Stimulated activated CD4-positive, alpha-beta T cell treated with anti-CD3 and anti-CD28 coated beads, Interleukin-15, amount 100 ng/mL, for 1 hour (primary cell): ENCODE measurements around the gene MTR.

ENCODE experiments used
- DNase-seq, 2 donors: peaks; one replicate each; pipeline ENCODE4 v3.0.0-alpha.2; 2020; ENCODE audit warnings: low read depth in 1 of 2, low spot score in 1 of 2

MTR gene

DNA sequence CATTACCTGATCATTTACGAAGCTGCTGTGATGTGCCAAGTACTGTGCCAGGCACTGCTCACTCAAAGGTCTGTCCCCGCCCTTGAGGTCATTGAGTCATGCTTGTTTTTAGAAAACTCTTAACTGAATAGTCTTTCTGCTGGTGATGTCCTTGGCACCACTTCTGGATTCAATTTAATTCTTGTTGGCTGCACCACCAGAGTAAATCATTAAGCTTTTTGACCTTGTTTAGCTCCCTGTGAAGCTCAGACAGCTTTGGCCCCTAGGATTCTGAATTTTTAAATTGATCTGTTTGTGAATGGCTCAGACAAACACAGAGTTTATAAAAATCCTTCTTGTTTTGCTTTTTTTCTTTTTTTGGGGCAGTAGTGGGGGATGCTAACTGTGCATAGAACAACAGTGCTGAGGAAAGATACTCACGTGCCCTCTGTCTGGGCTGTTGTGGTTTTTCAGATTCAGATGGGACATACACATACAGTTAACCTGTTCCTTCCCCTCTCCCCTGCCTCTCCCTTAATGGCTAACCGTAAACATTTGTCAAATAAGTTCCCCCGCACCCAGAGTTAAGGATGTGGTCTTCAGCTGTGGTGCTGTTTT lies 67.6 kb downstream of the MTR start:
- no peak for DNase-seq

GRCh38 chr1:236864211-236864610 lies 69.1 kb downstream of the MTR start:
- no peak for DNase-seq

- DNase-seq: no peak
Measured at GRCh38 chr1:236864996-236865817, 70.1 kb downstream of the MTR start.

- DNase-seq: no peak
Measured at GRCh38 chr1:236865818-236866155, 70.7 kb downstream of the MTR start.

GRCh38 chr1:236868625-236869467 lies 73.8 kb downstream of the MTR start:
- DNase-seq: peak in 1 of 2 donors; percentile 4

DNA sequence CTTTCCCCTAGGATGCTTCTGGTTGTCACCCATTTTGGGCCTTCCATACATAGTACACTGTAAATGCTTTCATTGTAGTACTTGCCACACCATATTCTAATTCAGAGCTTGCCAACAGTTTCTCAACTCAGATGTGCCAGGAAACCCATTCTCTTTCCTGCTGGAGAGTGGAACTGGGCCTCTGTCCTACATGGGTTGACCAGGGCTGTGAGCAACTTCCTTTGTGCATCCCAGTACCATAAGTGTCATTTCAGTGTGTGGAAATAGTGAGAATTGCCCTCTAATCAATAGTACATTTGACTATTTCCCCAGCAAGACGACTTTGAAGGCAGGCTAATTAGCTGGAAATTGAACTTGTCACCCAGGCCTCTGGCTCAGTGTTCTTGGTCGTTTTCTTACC lies 74.8 kb downstream of the MTR start:
- DNase-seq: no peak

DNA sequence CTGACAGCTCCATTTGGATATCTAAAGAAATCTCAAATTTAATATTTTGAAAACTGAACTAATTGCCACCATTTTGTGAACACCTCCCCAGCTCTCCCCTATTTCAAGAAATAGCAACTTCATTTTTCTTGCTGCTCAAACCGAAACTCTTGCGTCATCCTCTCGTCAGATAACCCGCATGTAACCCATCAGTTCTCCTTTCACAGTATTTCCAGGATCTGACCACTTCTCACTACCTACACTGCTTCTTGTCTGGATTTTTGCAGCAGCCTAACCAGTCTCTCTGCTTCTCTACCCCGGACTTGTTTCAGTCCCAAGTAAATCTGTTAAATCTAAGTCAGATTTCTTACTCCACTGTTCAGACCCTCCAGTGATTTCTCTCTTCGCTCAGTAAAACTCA lies 75.6 kb downstream of the MTR start:
- no peak for DNase-seq

DNA sequence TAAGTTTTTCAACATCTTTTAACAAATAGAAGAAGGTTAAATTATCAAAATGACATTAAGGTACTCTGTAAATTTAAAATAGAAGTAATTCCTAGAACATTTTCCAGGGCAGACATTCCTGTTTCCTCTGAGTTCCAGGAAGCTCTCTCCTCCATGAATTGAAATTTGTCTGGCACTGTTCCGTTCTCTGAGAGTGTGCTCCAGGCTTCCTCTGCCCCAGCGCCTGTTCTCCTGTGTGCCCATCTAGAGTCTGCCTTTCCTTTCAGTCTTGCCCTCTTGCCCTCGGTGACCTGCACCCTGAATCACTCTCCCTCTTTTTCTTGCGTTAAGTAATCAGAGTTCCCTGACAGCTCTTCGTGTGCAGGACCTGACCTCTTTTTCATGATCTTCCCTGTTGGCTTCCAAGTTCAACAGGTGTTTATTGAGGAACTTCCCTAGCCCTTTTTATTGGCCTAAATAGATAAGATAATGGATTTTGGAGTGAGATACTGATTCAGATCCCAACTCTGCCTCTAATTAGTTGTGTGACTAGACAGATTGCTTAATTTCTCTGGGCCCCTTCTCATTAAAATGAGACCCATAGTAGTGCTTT lies 77.1 kb downstream of the MTR start:
- DNase-seq: no peak

- no peak for DNase-seq
Measured at GRCh38 chr1:236875975-236876374, 80.9 kb downstream of the MTR start.

GRCh38 chr1:236877661-236878060 lies 82.6 kb downstream of the MTR start:
- DNase-seq: no peak

DNA sequence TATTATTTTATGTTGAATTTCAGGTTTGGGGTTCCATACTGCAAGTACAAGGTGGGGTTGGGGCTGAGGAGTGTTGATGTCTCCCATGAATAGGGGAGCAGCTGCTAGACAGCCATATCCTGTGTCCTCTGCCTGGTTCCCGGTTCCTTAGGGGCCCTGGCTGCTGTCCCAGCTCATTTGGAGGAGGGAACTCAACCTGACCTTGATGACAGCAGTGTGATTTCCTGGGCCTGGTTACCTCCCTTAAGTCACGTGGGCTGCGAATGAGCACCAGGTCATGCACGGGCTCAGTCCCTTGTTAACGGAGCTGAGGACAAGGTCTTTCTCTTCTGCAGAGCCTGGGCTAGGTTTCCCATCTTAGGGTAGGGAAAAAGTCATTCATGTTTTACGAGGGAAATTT lies 85.1 kb downstream of the MTR start:
- DNase-seq: no peak

DNA sequence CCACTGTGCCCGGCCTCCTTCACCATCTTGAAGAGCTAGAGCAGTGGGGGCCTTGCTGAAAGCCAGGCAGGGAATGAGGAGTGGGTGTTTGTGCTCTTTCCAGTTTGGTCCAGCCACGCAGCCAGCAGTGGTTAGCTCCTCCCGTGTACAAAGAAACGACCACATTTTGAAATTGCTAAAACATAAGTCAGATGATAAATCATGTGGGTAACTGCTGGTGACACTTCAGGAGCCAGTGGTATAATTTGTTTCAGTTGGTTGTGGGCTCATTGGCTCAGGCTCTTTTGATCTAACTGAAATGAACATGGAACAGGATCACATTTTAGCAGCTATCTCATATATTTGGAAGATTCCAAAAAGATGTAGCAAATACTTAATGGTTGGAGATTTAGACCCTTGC lies 87.6 kb downstream of the MTR start:
- DNase-seq: no peak

DNA sequence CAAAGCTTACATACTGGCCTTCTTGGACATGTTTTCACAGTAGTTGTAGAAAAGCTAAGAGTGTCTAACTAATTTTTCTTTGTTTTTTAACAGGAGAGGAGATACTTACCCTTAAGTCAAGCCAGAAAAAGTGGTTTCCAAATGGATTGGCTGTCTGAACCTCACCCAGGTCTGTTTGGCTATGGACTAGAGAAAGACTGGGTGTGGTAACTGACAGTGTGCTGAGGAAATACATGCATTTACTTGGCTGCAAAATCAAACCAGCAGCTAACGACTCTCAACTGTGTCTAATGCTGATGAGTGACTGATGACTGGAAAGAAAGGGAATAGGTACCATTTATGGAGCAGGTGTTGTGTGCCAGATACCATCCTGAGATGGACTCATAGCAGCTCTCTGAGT lies 91.1 kb downstream of the MTR start:
- DNase-seq: no peak

DNA sequence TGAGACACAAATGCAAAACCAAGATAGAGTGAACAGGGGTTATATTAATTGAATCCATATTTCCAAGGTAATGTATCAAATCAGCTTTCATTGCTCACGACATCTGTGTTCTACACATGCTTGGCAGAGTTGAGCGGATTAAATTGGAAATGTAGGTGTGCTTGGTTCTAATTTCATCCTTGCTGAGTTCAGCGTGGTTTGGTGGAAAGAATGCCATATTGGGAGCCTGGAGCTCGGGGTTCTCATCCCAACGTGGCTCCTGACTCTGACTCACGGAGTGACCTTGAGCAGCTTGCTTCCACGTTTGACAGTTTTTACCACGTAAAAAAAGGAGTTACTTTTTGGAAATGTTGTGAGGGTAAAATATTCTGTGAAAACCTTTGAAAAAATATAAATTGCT lies 92.0 kb downstream of the MTR start:
- no peak for DNase-seq

DNA sequence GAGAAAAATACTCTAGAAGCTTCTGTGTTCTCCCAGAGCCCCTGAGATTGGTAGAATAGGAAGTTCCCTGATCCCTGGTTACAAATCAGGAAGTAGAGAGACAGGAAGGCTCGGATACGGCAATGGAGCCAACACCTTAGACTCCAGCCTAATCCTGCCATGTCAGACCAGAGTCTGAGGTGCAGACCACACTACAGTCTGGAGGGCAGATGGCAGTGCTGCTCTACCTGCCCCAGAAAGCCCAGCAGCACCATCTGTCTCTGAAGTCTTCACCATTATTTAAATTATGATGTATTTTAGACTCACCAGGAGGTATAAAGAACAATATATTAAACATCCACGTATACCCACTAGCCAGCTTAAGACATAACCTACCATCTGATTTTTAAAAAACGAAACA lies 93.0 kb downstream of the MTR start:
- no peak for DNase-seq

- no peak for DNase-seq
Measured at GRCh38 chr1:236888903-236889302, 93.8 kb downstream of the MTR start.

- no peak for DNase-seq
Measured at GRCh38 chr1:236890152-236891056, 95.3 kb downstream of the MTR start.

DNA sequence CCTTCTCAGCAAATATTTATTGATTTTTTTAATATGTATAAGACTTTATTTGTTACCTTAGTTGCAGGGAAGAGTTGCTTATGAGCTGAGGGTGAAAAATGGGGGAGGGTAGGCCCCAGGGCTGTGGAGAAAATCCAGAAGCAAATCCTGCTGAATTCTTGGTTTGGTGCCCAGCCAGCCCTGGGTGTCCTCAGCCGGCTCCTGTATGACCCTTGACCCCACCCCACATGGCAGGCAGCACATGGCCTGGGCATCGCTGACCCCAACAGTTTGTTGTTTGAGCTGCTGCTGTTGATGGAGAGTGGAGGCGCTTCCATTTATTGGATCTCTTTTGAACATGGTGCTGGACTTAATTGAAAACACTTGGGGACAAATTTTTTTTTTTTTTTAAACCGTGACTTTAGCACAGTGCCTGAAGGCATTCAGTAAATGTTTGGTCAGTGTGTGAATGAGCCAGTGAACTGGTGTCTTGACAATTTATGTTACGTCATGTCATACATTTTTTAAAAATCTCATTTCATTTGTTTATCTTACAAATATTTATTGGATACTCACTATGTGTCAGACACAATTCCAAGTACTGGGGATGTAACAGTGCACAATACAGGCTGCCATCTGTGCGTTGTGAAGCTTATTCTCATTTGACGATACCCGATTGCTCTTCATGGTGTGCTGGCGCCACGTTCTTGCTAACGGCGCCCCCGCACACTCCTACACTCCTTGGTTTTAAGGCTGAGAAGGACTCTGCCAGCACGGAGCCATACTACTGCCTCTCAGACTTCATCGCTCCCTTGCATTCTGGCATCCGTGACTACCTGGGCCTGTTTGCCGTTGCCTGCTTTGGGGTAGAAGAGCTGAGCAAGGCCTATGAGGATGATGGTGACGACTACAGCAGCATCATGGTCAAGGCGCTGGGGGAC lies 98.8 kb downstream of the MTR start:
- DNase-seq: no peak

GRCh38 chr1:236895665-236896387 lies 100.7 kb downstream of the MTR start:
- DNase-seq: no peak
